Smooth muscle cell (in vitro differentiated cells): ENCODE results near the gene CAMK2B. TPM values are rescaled to one million over a fixed set of nuclear protein-coding genes. Genes with fewer than 3 reads are reported as not detected.

Experiments used
- DNase-seq: peaks from one replicate; lab custom pipeline; 2025; ENCODE audit not compliant: unreplicated experiment; lab: John Stamatoyannopoulos, UW
- H2AFZ ChIP-seq: fragments of 200-600 bp; sonication (generic); 2 replicates; pipeline ENCODE4 v1.6.0; 2016; ENCODE audit warnings: antibody characterized with exemption, low read depth, mild to moderate bottlenecking
- H3F3A ChIP-seq: fragments of 200-600 bp; sonication (generic); 2 replicates; pipeline ENCODE4 v1.6.0; 2017; ENCODE audit warnings: antibody characterized with exemption, low read depth
- H3K27ac ChIP-seq: fragments of 200-600 bp; sonication (generic); 2 replicates; pipeline ENCODE4 v1.5.1; 2016; ENCODE audit warnings: low read depth, mild to moderate bottlenecking
- H3K27me3 ChIP-seq: fragments of 200-600 bp; sonication (generic); 2 replicates; pipeline ENCODE4 v1.6.1; 2016; ENCODE audit warnings: low read depth, mild to moderate bottlenecking
- H3K36me3 ChIP-seq: fragments of 200-600 bp; sonication (generic); 2 replicates; pipeline ENCODE4 v1.5.1; 2016; ENCODE audit warnings: low read depth
- H3K4me1 ChIP-seq: fragments of 200-600 bp; sonication (generic); 2 replicates; pipeline ENCODE4 v1.5.1; 2016; ENCODE audit warnings: low read depth
- H3K4me2 ChIP-seq: fragments of 200-600 bp; sonication (generic); 2 replicates; pipeline ENCODE4 v1.6.0; 2016; ENCODE audit warnings: mild to moderate bottlenecking
- H3K4me3 ChIP-seq: fragments of 200-600 bp; sonication (generic); 2 replicates; pipeline ENCODE4 v1.5.1; 2016; ENCODE audit warnings: mild to moderate bottlenecking
- H3K79me2 ChIP-seq: fragments of 200-600 bp; sonication (generic); 2 replicates; pipeline ENCODE4 v1.6.0; 2016; ENCODE audit warnings: low read depth, mild to moderate bottlenecking
- H3K9ac ChIP-seq: fragments of 200-600 bp; sonication (generic); 2 replicates; pipeline ENCODE4 v1.6.0; 2016; ENCODE audit warnings: low read depth
- H3K9me3 ChIP-seq: fragments of 200-600 bp; sonication (generic); replicated peaks from 2 replicates; pipeline ENCODE4 v1.5.1; 2016; ENCODE audit warnings: low read depth
- H4K20me1 ChIP-seq: fragments of 200-600 bp; sonication (generic); 2 replicates; pipeline ENCODE4 v1.6.0; 2016; ENCODE audit warnings: low read depth
- CTCF ChIP-seq: fragments of 200-600 bp; sonication (generic); IDR thresholded peaks from 2 replicates; pipeline ENCODE4 v1.5.1; 2017; ENCODE audit warnings: borderline replicate concordance, mild to moderate bottlenecking, antibody characterized with exemption; ENCODE audit not compliant: insufficient read depth, poor library complexity, severe bottlenecking
- WGBS: methylation state at CpG from one replicate; pipeline ENCODE4 v1.1.7; 2016; ENCODE audit warnings: low lambda C conversion rate; 5-methylcytosine and 5-hydroxymethylcytosine counted together
- polyA plus RNA-seq: library from polyadenylated mRNA; unstranded; fragments of >200 nt; fragmentation: Nextera tagmentation; extraction: Ambion mirVana; gene quantifications from 2 replicates; pipeline ENCODE4 v1.2.1, GENCODE V29; 2016
- total RNA-seq: library from RNA; depleted of rRNA; stranded (reverse); fragments of >200 nt; gene quantifications from 2 replicates; pipeline ENCODE4 v1.2.3, GENCODE V29; 2014

The CAMK2B gene
- total and polyA plus RNA-seq, 2 experiments from 2014 or later, result not detected

- 97% methylated on average over 3 of the region's 3 CpGs for WGBS
- Histone ChIP-seq H3K9ac (no peak overlapping the region), H2AFZ (no peak overlapping the region), H3K27me3 (no peaks in the 10 kb centered on the region), H3K4me3 (no peak overlapping the region), H4K20me1 (peaks cover 27% of the 10 kb centered on the region), H3K9me3 (no peaks in the 10 kb centered on the region), H3K36me3 (no peaks in the 10 kb centered on the region), H3K4me1 (peaks cover 11% of the 10 kb centered on the region), H3K27ac (no peak overlapping the region), H3F3A (no peaks in the 10 kb centered on the region), H3K79me2 (no peaks in the 10 kb centered on the region), H3K4me2 (no peak overlapping the region)
- no peak for TF ChIP-seq CTCF
- DNase-seq, result no peak
These were observed 112.1 kb downstream of the CAMK2B start for GRCh38 chr7:44213206-44213876.

- WGBS, result 90% methylated on average over 7 of the region's 7 CpGs
- Histone ChIP-seq H3K79me2 (no peaks in the 10 kb centered on the region), H4K20me1 (peaks cover 27% of the 10 kb centered on the region), H3K27ac (no peak overlapping the region), H3K4me3 (no peak overlapping the region), H3K36me3 (no peaks in the 10 kb centered on the region), H3F3A (no peaks in the 10 kb centered on the region), H3K27me3 (no peaks in the 10 kb centered on the region), H2AFZ (no peak overlapping the region), H3K9ac (no peak overlapping the region), H3K4me2 (no peak overlapping the region), H3K4me1 (peaks cover 6% of the 10 kb centered on the region), H3K9me3 (no peaks in the 10 kb centered on the region)
- DNase-seq, result no peak
- no peak for TF ChIP-seq CTCF
These were observed 112.7 kb downstream of the CAMK2B start for GRCh38 chr7:44212581-44213184.

GRCh38 chr7:44212018-44212417, 113.4 kb downstream of the CAMK2B start:
- H4K20me1 ChIP-seq, result peaks cover 32% of the 10 kb centered on the region
- H3K79me2 ChIP-seq, result no peaks in the 10 kb centered on the region
- H3K9me3 ChIP-seq, result no peaks in the 10 kb centered on the region
- H3K4me2 ChIP-seq, result no peak overlapping the region
- no peaks in the 10 kb centered on the region for H3K27me3 ChIP-seq
- WGBS, result 92% methylated on average over 6 of the region's 6 CpGs
- H3K36me3 ChIP-seq, result peaks cover 6% of the 10 kb centered on the region
- H2AFZ ChIP-seq, result no peak overlapping the region
- peaks cover 6% of the 10 kb centered on the region for H3K4me1 ChIP-seq
- DNase-seq, result no peak
- no peak overlapping the region for H3K9ac ChIP-seq
- H3K27ac ChIP-seq, result no peak overlapping the region
- H3K4me3 ChIP-seq, result no peak overlapping the region
- no peaks in the 10 kb centered on the region for H3F3A ChIP-seq
- no peak for TF ChIP-seq CTCF
